Adipocyte (in vitro differentiated cells): ENCODE data around the gene MPP4.

Source experiments
- DNase-seq: peaks from one replicate; pipeline ENCODE4 v3.0.0-alpha.2; 2015; ENCODE audit warnings: low read depth
- H3K27me3 ChIP-seq: replicated peaks from 2 replicates; pipeline ENCODE4 v1.7.0; 2013; ENCODE audit warnings: mild to moderate bottlenecking, low read length, moderate library complexity; ENCODE audit not compliant: control insufficient read depth, insufficient read depth
- H3K36me3 ChIP-seq: 2 replicates; pipeline ENCODE4 v1.7.0; 2013; ENCODE audit warnings: low read length, mild to moderate bottlenecking, moderate library complexity; ENCODE audit not compliant: control insufficient read depth, insufficient read depth, severe bottlenecking
- H3K4me1 ChIP-seq: 2 replicates; pipeline ENCODE4 v1.7.0; 2013; ENCODE audit warnings: mild to moderate bottlenecking, low read length, moderate library complexity; ENCODE audit not compliant: control insufficient read depth, insufficient read depth
- H3K4me3 ChIP-seq: 2 replicates; pipeline ENCODE4 v1.7.0; 2013; ENCODE audit warnings: mild to moderate bottlenecking, low read length, moderate library complexity
- H3K9ac ChIP-seq: 2 replicates; pipeline ENCODE4 v1.7.0; 2013; ENCODE audit warnings: mild to moderate bottlenecking, low read length, moderate library complexity
- H3K9me3 ChIP-seq: 2 replicates; pipeline ENCODE4 v1.7.0; 2013; ENCODE audit warnings: mild to moderate bottlenecking, low read length, moderate library complexity; ENCODE audit not compliant: control insufficient read depth

The MPP4 gene

DNA sequence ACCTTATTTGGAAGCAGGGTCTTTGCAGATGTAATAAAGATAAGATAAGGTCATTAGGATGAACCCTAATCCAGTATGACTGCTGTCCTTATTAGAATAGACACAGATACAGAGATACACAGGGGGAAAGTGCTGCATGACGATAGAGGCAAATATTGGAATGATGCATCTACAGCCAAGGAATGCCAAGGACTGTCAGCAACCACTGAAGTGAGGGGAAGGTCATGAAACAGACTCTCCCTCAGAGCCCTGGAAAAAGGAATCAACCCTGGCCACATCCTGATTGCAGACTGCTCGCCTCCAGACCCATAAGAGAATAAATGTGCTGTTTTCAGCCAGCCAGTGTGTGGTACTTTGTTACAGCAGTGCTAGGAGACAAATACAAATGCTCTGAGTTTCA, 69.9 kb downstream of the MPP4 start:
- Histone ChIP-seq H3K27me3 (no peaks in the 10 kb centered on the region), H3K9ac (no peak overlapping the region), H3K9me3 (no peaks in the 10 kb centered on the region), H3K36me3 (peaks cover 59% of the 10 kb centered on the region), H3K4me1 (no peaks in the 10 kb centered on the region), H3K4me3 (no peak overlapping the region)
- DNase-seq = no peak

DNA sequence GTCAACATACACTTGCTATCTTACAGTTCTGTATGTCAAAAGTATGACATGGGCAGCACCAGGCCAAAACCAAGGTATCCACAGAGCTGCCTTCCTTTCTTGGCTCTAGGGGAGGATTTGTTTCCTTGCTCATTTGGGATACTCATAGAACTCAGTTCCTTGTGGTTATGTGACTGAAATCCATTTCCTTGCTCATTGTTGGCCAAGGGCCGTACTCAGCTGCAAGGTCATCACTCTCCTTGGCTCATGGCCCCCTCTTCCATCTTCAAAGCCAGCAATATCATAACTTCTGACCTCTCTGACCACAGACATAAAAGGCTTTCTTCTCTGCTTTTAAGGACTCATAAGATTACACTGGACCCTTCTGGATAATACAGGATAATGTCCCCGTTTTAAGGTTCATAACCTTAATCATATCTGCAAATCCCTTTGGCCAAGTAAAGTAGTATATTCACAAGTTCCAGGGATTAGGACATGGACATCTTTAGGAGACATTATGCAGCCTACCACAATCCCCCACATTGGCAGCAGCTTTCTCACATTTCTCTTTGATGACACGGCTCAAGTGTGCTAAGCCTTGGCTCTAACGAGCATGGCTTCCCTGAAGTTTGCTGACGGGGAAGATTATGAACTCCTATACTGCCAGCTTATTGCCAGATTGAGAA, 76.0 kb downstream of the MPP4 start:
- Histone ChIP-seq H3K4me1 (peaks cover 4% of the 10 kb centered on the region), H3K4me3 (no peak overlapping the region), H3K27me3 (no peaks in the 10 kb centered on the region), H3K9me3 (no peaks in the 10 kb centered on the region), H3K36me3 (peaks cover 14% of the 10 kb centered on the region), H3K9ac (no peak overlapping the region)
- no peak for DNase-seq

DNA sequence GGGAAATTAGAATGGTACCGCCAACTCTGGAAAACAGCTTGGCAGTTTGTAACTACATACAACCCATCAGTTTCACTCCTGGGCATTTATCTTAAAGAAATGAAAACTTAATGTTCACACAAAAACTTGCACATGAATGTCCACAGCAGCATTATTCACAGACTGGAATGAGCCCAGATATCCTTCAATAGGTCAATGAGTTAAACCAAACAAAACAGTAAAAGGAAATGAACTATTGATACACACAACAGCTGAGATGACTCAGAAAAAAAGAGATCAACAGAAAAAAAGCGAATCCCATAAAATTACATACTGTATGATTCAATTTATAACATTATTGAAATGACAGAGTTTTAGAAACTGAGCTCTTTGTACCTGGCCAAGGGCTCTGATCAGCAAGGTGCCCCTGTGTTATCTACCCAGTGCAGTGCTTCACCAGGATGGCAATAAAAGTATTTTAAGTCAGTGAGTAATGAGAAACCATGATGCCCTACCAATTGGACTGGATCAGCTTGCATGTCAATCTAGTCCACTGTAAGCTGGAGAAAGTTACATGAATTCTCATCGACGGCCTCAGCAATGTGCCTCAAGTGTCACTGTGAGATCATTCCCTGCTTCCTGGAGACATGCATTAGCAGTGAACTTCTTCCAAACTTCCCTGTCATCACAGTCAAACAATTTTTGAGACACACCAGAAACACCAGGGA, 77.0 kb downstream of the MPP4 start:
- no peaks in the 10 kb centered on the region for H3K27me3 ChIP-seq
- H3K9me3 ChIP-seq = no peaks in the 10 kb centered on the region
- no peak overlapping the region for H3K4me3 ChIP-seq
- DNase-seq = no peak
- no peak overlapping the region for H3K9ac ChIP-seq
- peaks cover 12% of the 10 kb centered on the region for H3K36me3 ChIP-seq
- peaks cover 4% of the 10 kb centered on the region for H3K4me1 ChIP-seq

DNA sequence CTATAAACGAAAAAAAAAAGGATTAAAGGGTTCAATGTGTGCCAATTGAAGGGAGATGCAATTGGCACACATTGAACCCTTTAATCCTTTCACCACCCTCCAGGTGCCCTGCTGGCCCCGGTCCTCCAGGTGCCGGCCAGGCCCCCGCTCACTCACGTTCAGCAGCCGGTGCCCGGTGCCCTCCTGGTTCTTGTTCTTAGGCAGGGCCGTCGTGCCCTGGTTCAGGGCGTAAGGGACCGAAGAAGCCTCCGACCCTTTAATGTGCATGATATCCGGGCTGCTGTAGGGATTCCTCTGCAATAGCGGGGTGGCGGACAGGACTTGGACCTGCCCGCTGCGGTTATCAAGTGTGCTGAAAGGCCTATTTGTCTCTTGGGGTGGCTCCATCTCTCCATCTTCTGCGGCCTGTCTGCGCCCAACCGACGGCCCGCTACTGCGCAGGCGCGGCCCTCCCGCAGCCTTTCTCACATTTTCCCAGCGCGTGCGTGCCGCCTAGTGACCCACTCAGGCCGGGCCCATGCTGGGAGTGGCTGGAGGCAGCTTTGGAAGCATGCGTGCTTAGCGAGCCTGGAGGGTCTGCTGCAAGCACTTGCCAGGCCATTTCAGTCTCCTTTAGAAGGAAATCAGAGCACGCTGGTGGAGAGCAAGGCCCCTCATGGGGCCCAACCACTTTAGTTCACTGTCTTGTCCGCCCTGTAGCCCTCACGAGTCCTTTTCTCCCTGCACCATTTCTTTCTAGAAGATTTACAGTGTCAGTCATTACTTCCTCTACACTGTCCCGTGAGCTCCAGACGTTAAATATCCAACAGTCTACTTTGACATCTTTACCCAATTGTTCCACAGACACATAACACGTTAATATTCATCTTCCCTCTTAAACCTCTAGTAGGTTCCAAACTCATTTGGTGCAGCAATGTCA, 79.4 kb downstream of the MPP4 start:
- peak; percentile 52 for DNase-seq
- Histone ChIP-seq H3K4me1 (peaks cover 4% of the 10 kb centered on the region), H3K27me3 (no peaks in the 10 kb centered on the region), H3K36me3 (no peaks in the 10 kb centered on the region), H3K9ac (peak overlapping the region; percentile 64), H3K9me3 (no peaks in the 10 kb centered on the region), H3K4me3 (peak overlapping the region; percentile 76)

DNA sequence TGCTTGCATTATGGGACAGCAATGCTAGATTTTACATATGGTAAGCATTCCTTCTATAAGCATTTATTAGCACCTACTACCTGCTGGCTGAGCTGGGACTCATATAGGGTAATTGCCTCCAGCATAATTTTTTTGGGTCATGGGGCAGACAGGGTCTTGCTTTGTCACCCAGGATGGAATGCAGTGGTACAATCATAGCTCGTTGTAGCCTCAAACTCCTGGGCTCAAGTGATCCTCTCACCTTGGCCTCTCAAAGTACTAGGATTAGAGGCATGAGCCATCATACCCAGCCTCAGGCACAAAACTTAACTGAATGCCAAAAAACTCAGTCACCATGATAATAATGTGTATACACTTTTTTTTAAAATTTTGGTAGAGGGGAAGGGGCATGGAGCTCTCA, 90.4 kb downstream of the MPP4 start:
- no peaks in the 10 kb centered on the region for H3K27me3 ChIP-seq
- no peak for DNase-seq
- peaks cover 8% of the 10 kb centered on the region for H3K9me3 ChIP-seq
- no peak overlapping the region for H3K4me3 ChIP-seq
- H3K9ac ChIP-seq = no peak overlapping the region
- no peaks in the 10 kb centered on the region for H3K36me3 ChIP-seq
- H3K4me1 ChIP-seq = no peaks in the 10 kb centered on the region

DNA sequence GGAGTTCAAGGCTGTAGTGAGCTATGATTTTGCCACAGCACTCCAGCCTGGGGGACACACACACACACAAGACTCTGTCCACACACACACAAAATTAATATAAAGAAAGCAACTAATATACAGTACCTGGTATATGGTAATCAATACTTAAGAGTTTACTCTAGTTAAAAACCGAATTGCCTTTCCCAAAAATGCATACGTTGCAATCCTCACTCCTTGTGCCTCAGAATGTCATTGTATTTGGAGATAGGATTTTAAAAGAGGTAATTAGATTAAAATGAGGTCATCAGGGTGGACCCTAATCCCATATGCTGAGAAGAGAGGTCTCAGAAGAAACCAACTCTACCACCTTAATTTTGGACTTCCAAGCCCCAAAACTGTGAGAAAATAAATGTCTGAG, 90.9 kb downstream of the MPP4 start:
- H3K9me3 ChIP-seq = peaks cover 8% of the 10 kb centered on the region
- H3K4me1 ChIP-seq = no peaks in the 10 kb centered on the region
- no peak overlapping the region for H3K9ac ChIP-seq
- no peaks in the 10 kb centered on the region for H3K27me3 ChIP-seq
- no peaks in the 10 kb centered on the region for H3K36me3 ChIP-seq
- no peak for DNase-seq
- H3K4me3 ChIP-seq = no peak overlapping the region

DNA sequence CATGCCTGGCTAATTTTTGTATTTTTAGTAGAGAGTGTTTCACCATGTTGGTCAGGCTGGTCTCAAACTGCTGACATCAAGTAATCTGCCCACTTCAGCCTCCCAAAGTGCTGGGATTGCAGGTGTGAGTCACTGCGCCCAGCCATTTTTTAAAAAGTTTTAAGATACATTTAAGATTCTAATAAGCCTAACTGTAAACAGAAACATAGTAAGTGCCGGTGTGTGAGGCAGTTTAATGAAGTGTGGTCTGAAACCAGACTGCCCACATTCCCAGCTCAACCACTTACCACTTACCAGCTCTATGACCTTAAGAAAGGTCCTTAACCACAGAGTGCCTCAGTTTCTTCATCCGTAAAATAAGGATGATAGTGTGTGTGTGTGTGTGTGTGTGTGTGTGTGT, 97.5 kb downstream of the MPP4 start:
- no peak for DNase-seq
- no peaks in the 10 kb centered on the region for H3K27me3 ChIP-seq
- H3K4me1 ChIP-seq = no peaks in the 10 kb centered on the region
- H3K9ac ChIP-seq = no peak overlapping the region
- no peaks in the 10 kb centered on the region for H3K9me3 ChIP-seq
- no peaks in the 10 kb centered on the region for H3K36me3 ChIP-seq
- H3K4me3 ChIP-seq = no peak overlapping the region

DNA sequence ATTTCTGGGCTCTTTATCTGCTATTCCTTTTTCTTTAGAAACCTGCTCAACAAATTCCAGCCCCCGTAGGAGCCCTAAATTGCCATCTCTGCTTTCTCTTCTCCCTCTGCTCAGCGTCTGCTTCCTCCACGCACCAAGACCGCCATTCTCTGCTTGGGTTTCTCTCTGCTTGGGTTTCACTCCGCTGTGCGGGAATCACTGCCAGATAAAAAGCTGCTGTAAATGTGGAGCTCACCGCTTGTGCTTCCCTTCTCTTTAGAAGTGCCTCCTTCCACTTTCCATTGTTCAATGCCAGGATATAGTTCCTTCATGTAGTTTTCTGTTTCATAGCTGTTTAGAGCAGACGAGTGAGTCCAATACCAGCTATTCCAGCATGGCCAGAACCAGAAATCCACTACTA, 101.0 kb downstream of the MPP4 start:
- no peaks in the 10 kb centered on the region for H3K4me1 ChIP-seq
- H3K9ac ChIP-seq = no peak overlapping the region
- DNase-seq = peak; percentile 40
- H3K9me3 ChIP-seq = no peaks in the 10 kb centered on the region
- H3K36me3 ChIP-seq = no peaks in the 10 kb centered on the region
- peak overlapping the region; percentile 39 for H3K4me3 ChIP-seq
- H3K27me3 ChIP-seq = no peaks in the 10 kb centered on the region
